GM12875 (cell line): ENCODE data around the gene SLC26A11.

Experiments used
- H3K4me3 ChIP-seq: one replicate; pipeline ENCODE4 v1.5.1; 2011; ENCODE audit warnings: low read depth, low read length, control low read depth
- CTCF ChIP-seq: IDR thresholded peaks from 2 replicates; pipeline ENCODE4 v1.5.1; 2011; ENCODE audit warnings: low read depth, mild to moderate bottlenecking, control low read depth, inconsistent platforms, low read length, moderate library complexity, borderline replicate concordance; ENCODE audit not compliant: insufficient read depth

SLC26A11 gene

GRCh38 chr17:80228477-80228876, 8.2 kb downstream of the SLC26A11 start:
- no peak for TF ChIP-seq CTCF

GRCh38 chr17:80229011-80229410, 8.8 kb downstream of the SLC26A11 start:
- no peak for TF ChIP-seq CTCF

More at GRCh38 chr17:80228477-80228876, 8.2 kb downstream of the SLC26A11 start:
- H3K4me3 ChIP-seq, result no peak overlapping the region

GRCh38 chr17:80232438-80232837, 12.2 kb downstream of the SLC26A11 start:
- no peak overlapping the region for H3K4me3 ChIP-seq
- no peak for TF ChIP-seq CTCF

More at GRCh38 chr17:80229011-80229410, 8.8 kb downstream of the SLC26A11 start:
- H3K4me3 ChIP-seq, result no peak overlapping the region

- H3K4me3 ChIP-seq, result no peak overlapping the region
- no peak for TF ChIP-seq CTCF
Measured at GRCh38 chr17:80233202-80233601, 13.0 kb downstream of the SLC26A11 start.

- H3K4me3 ChIP-seq, result no peak overlapping the region
- no peak for TF ChIP-seq CTCF
Measured at GRCh38 chr17:80236911-80237310, 16.7 kb downstream of the SLC26A11 start.

GRCh38 chr17:80237386-80237785, 17.2 kb downstream of the SLC26A11 start:
- no peak overlapping the region for H3K4me3 ChIP-seq
- no peak for TF ChIP-seq CTCF

GRCh38 chr17:80242505-80242904, 22.3 kb downstream of the SLC26A11 start:
- no peak for TF ChIP-seq CTCF
- H3K4me3 ChIP-seq, result no peak overlapping the region
